Fibroblast of villous mesenchyme (primary cell): Measurements from ENCODE around the gene LRRC27. TPM values are rescaled to one million over a fixed set of nuclear protein-coding genes. Genes with fewer than 3 reads are reported as not detected.

ENCODE experiments used
- DNase-seq: peaks from one replicate; pipeline ENCODE4 v3.0.0-alpha.2; 2010; ENCODE audit warnings: low read depth
- H3K4me3 ChIP-seq: 2 replicates; pipeline ENCODE4 v1.5.1; 2011; ENCODE audit warnings: low read depth, mild to moderate bottlenecking, low read length
- total RNA-seq: library from RNA; depleted of rRNA; stranded (reverse); fragments of >200 nt; gene quantifications from 2 replicates; pipeline ENCODE4 v1.2.3, GENCODE V29; 2012
- TF ChIP-seq, protein P1 (sequence below): IDR thresholded peaks from 2 replicates; pipeline ENCODE4 v1.5.1; 2012; ENCODE audit warnings: low read depth, mild to moderate bottlenecking, low read length; ENCODE audit not compliant: insufficient read depth

LRRC27 gene
- total RNA-seq = 6.0 and 11.0 TPM in 2 replicates

- H3K4me3 ChIP-seq = peak within 1 kb of the TSS; percentile 85
- TF ChIP-seq, protein P1, sequence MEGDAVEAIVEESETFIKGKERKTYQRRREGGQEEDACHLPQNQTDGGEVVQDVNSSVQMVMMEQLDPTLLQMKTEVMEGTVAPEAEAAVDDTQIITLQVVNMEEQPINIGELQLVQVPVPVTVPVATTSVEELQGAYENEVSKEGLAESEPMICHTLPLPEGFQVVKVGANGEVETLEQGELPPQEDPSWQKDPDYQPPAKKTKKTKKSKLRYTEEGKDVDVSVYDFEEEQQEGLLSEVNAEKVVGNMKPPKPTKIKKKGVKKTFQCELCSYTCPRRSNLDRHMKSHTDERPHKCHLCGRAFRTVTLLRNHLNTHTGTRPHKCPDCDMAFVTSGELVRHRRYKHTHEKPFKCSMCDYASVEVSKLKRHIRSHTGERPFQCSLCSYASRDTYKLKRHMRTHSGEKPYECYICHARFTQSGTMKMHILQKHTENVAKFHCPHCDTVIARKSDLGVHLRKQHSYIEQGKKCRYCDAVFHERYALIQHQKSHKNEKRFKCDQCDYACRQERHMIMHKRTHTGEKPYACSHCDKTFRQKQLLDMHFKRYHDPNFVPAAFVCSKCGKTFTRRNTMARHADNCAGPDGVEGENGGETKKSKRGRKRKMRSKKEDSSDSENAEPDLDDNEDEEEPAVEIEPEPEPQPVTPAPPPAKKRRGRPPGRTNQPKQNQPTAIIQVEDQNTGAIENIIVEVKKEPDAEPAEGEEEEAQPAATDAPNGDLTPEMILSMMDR = no peak
- peak; percentile 98 for DNase-seq
Observed at GRCh38 chr10:132331601-132332432, at the start of gene LRRC27. Gene LRRC27, plus strand, starts transcription at chr10:132332193. Its CDS starts 1,332 bp downstream, at chr10:132333525.

DNA sequence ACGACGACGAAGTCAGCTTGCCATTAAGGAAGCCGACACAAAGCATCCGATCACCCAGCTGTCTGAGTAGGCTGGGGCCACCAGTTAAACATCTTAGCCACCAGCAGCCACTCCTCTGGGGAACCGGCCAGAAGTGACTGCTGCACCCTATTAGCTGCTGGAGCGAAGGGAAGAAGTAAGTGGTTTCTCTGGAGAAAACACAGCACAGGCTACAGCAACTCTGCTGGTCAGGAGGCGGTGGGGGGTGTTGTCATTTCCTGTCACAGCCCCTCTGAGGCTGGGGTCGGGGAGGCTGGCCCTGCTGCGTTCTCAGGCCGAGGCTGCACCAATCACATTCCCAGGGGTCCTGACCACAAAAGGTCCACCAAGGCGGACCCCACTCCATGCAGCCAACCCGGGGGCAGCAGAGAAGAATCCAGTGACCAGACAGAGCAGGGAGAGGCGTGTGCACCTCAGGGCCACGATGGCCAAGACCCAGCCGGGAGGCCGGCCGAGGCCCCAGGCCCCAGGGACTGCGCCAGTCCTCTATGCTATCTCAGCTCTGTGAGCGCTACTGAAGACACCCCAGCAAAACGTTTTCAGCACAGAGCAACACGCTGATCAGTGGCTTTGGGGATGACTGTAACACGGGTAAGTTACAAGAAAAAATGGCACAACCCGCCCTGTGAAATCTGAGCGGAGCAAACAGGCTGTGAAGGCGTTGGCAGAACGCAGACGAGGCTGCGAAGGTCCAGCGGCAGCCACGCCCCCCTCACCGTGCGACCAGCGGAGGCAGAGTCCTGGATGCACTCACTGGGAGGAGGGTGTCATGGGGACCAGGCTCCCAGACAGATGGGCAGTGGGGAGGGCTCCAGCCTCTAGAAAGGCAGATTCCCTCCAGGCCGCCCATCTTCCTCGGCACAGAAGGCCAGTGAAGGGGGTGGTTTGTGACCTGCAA lies 49.1 kb upstream of the LRRC27 start:
- no peak for DNase-seq
- no peak overlapping the region for H3K4me3 ChIP-seq
- TF ChIP-seq, protein P1 = no peak

DNA sequence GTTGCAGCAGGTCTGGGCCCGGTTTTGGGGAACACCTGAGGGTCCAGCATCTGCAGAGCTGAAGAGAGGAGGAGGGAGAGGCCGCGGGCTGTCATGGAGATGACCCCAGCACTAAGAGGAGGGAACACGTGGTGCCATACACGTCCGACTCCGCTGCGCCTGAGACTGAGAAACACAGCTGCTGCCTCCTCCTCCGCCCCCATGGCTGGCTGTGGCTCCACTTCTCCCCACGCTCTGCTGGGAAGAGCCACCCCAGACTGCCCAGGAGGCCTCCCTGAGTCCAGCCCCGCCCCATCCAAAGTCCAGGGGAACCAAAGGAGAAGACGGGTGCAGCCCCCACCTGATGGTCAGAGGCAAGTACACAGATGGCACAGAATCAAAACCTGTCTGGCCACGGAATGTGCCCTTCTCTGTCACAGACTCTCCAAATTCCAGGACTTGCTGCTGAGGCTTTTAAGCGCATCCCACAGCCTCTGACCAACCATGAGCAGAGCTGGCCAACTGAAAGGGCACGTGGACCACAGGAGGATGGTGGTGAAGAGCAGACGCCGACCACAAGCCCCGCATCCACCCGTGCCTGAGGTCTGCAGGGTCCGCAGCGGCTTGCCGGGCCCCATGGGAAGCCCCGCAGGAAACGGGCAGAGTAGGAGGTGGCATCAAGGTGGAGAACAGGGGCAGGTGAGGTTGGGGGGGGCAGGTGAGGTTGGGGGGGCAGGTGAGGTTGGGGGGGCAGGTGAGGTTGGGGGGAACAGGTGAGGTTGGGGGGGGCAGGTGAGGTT lies 48.2 kb upstream of the LRRC27 start:
- TF ChIP-seq, protein P1 = no peak
- no peak overlapping the region for H3K4me3 ChIP-seq
- DNase-seq = no peak

- DNase-seq = no peak
- TF ChIP-seq, protein P1 = no peak
- no peak overlapping the region for H3K4me3 ChIP-seq
Observed at GRCh38 chr10:132289439-132289838, 42.6 kb upstream of the LRRC27 start.

DNA sequence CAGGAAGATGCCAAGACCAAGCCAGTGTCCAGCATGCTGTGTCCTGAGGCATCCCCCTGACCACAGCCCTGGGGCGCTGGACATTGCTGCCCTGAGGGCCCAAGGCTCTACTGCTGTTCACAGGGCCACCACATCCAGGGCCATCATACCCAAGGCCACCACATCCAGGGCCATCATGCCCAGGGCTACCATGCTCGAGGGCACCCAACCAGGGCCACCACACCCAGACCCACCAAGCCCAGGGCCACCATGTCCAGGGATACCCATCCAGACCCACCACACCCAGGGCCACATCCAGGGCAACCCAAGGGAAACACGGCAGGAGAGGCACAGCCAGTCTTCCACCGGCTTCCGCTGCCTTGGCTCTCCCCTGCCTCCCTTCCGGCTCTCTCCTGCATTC lies 41.4 kb upstream of the LRRC27 start:
- TF ChIP-seq, protein P1 = no peak
- no peak for DNase-seq
- no peak overlapping the region for H3K4me3 ChIP-seq

- TF ChIP-seq, protein P1 = no peak
- no peak for DNase-seq
- no peak overlapping the region for H3K4me3 ChIP-seq
Observed at GRCh38 chr10:132291826-132292225, 40.2 kb upstream of the LRRC27 start.
